Keratinocyte (primary cell): ENCODE measurements around the gene TMUB1. TPM values are rescaled to one million over a fixed set of nuclear protein-coding genes. Genes with fewer than 3 reads are reported as not detected.

Experiments used
- DNase-seq: peaks from one replicate; pipeline ENCODE4 v3.0.0-alpha.2; 2011; ENCODE audit warnings: low read depth, missing footprints, low spot score
- FAIRE-seq: peaks from 2 replicates; lab custom pipeline; 2011; peaks lifted over from hg19 to GRCh38; lab: Jason Lieb, UNC
- H2AFZ ChIP-seq: 2 replicates; pipeline ENCODE4 v1.6.0; 2012; ENCODE audit warnings: low read length, control low read depth, inconsistent platforms; ENCODE audit not compliant: control insufficient read depth
- H3K27ac ChIP-seq: 2 replicates; pipeline ENCODE4 v1.5.1; 2011; ENCODE audit warnings: low read length; ENCODE audit not compliant: control insufficient read depth, insufficient read depth
- H3K27me3 ChIP-seq: 3 replicates; pipeline ENCODE4 v1.6.0; 2011; ENCODE audit warnings: low read length; ENCODE audit not compliant: control insufficient read depth, insufficient read depth; ENCODE audit errors: extremely low read depth
- H3K36me3 ChIP-seq, 2 experiments: 2 replicates in 1 of 2; 3 replicates in 1 of 2; pipeline ENCODE4 v1.5.1; 2011; ENCODE audit warnings: low read length in 2 of 2, mild to moderate bottlenecking in 1 of 2; ENCODE audit not compliant: control insufficient read depth in 2 of 2, insufficient read depth in 2 of 2; ENCODE audit errors: extremely low read depth in 1 of 2
- H3K4me1 ChIP-seq: 3 replicates; pipeline ENCODE4 v1.5.1; 2011; ENCODE audit warnings: low read length; ENCODE audit not compliant: control insufficient read depth, insufficient read depth; ENCODE audit errors: extremely low read depth
- H3K4me2 ChIP-seq: 3 replicates; pipeline ENCODE4 v1.6.0; 2011; ENCODE audit warnings: low read depth, low read length; ENCODE audit not compliant: control insufficient read depth, insufficient read depth; ENCODE audit errors: extremely low read depth
- H3K4me3 ChIP-seq, 3 experiments: fragments of 200-600 bp in 1 of 3; sonication (generic) in 1 of 3; 2 replicates in 2 of 3; 3 replicates in 1 of 3; pipeline ENCODE4 v1.5.1; 2011 to 2016; ENCODE audit warnings: low read length in 3 of 3, mild to moderate bottlenecking in 3 of 3, control low read depth in 2 of 3, inconsistent platforms in 1 of 3, low read depth in 1 of 3, mixed read lengths in 1 of 3, mixed run types in 1 of 3, moderate library complexity in 1 of 3; ENCODE audit not compliant: control insufficient read depth in 2 of 3, insufficient read depth in 2 of 3; ENCODE audit errors: extremely low read depth in 1 of 3
- H3K79me2 ChIP-seq: 2 replicates; pipeline ENCODE4 v1.6.0; 2012; ENCODE audit warnings: low read length; ENCODE audit not compliant: control insufficient read depth, insufficient read depth
- H3K9ac ChIP-seq: 3 replicates; pipeline ENCODE4 v1.6.0; 2011; ENCODE audit warnings: low read length; ENCODE audit not compliant: control insufficient read depth, insufficient read depth; ENCODE audit errors: extremely low read depth
- H3K9me1 ChIP-seq: 3 replicates; pipeline ENCODE4 v1.6.0; 2011; ENCODE audit warnings: low read length; ENCODE audit not compliant: control insufficient read depth, insufficient read depth; ENCODE audit errors: extremely low read depth
- H3K9me3 ChIP-seq: 2 replicates; pipeline ENCODE4 v1.5.1; 2012; ENCODE audit warnings: low read depth, low read length; ENCODE audit not compliant: control insufficient read depth
- H4K20me1 ChIP-seq: 3 replicates; pipeline ENCODE4 v1.6.0; 2011; ENCODE audit warnings: low read length; ENCODE audit not compliant: control insufficient read depth, insufficient read depth; ENCODE audit errors: extremely low read depth
- CTCF ChIP-seq, 3 experiments: IDR thresholded peaks in 1 of 3; conservative IDR thresholded peaks in 1 of 3; optimal IDR thresholded peaks in 1 of 3; 2 replicates in 2 of 3; 3 replicates in 1 of 3; pipeline versions ENCODE3 to v1.5.1; 2011; ENCODE audit warnings: low read length in 3 of 3, mild to moderate bottlenecking in 3 of 3, moderate library complexity in 2 of 3, control low read depth in 1 of 3, inconsistent platforms in 1 of 3; ENCODE audit not compliant: insufficient read depth in 2 of 3; ENCODE audit errors: extremely low read depth in 1 of 3
- EZH2 ChIP-seq: IDR thresholded peaks from one replicate; pipeline ENCODE4 v1.6.1; 2012; ENCODE audit warnings: inconsistent platforms, mild to moderate bottlenecking, low read length, moderate library complexity
- dilution Hi-C: fragments of 300-500 bp; cut with MboI; formaldehyde crosslinking; loops from one replicate; pipeline ENCODE4 v1.7.0; 2020; ENCODE audit warnings: low sequenced_read_pairs; ENCODE audit not compliant: extremely low pct_ligation_motif_present
- polyA plus RNA-seq, 5 experiments: library from polyadenylated mRNA; depleted of rRNA in 3 of 5; stranded (reverse) in 3 of 5; stranded (forward) in 1 of 5; unstranded in 1 of 5; fragments of >200 nt; gene quantifications; 1 replicate in 1 of 5; 2 replicates in 3 of 5; 3 replicates in 1 of 5; pipeline versions ENCODE4 v1.2.1 to v1.2.3, GENCODE V29; 2011 to 2012; ENCODE audit warnings: missing spikeins in 2 of 5, low read depth in 1 of 5, low replicate concordance in 1 of 5

Gene TMUB1
- polyA plus RNA-seq, 1 donor (not counting 4 experiments of a cell fraction or from before 2014, with no cell fraction given) = 12.2 TPM

GRCh38 chr7:151129117-151129959 is 46.0 kb upstream of the TMUB1 start:
- FAIRE-seq = no peak
- H3K9ac ChIP-seq = no peak overlapping the region

GRCh38 chr7:151128716-151129115 is 45.4 kb upstream of the TMUB1 start:
- Histone ChIP-seq H3K4me2 (no peak overlapping the region), H3K36me3 (peaks cover 37 to 57% of the 10 kb centered on the region in 2 experiments), H3K4me3 (no peak overlapping the region), H4K20me1 (peaks cover 28% of the 10 kb centered on the region), H3K9ac (no peak overlapping the region), H3K4me1 (peaks cover 18% of the 10 kb centered on the region), H3K9me3 (no peaks in the 10 kb centered on the region), H3K79me2 (peaks cover 23% of the 10 kb centered on the region), H2AFZ (no peak overlapping the region), H3K9me1 (peaks cover 2% of the 10 kb centered on the region), H3K27ac (no peak overlapping the region), H3K27me3 (no peaks in the 10 kb centered on the region)
- dilution Hi-C loops = no loop called here
- TF ChIP-seq CTCF (optimal IDR thresholded peaks at IDR 0.05 in 1 of 3, IDR thresholded peaks at IDR 0.05 in 1 of 3, conservative IDR thresholded peaks at IDR 0.05 in 1 of 3; ENCODE audit: extremely low read depth in 1 of 3, insufficient read depth in 2 of 3, low read length in 3 of 3) (no peak), EZH2 (no peak)
- DNase-seq = no peak
- no peak for FAIRE-seq

More at GRCh38 chr7:151129117-151129959, 46.0 kb upstream of the TMUB1 start:
- H2AFZ ChIP-seq = no peak overlapping the region
- no peak for TF ChIP-seq EZH2
- no peak for TF ChIP-seq CTCF (optimal IDR thresholded peaks at IDR 0.05 in 1 of 3, IDR thresholded peaks at IDR 0.05 in 1 of 3, conservative IDR thresholded peaks at IDR 0.05 in 1 of 3; ENCODE audit: extremely low read depth in 1 of 3, insufficient read depth in 2 of 3, low read length in 3 of 3)
- peaks cover 14% of the 10 kb centered on the region for H3K4me1 ChIP-seq
- peaks cover 20% of the 10 kb centered on the region for H3K79me2 ChIP-seq
- H4K20me1 ChIP-seq = peaks cover 24% of the 10 kb centered on the region
- H3K4me3 ChIP-seq = no peak overlapping the region
- peaks cover 38 to 56% of the 10 kb centered on the region in 2 experiments for H3K36me3 ChIP-seq
- H3K9me1 ChIP-seq = peaks cover 2% of the 10 kb centered on the region
- DNase-seq = no peak
- H3K4me2 ChIP-seq = no peak overlapping the region
- H3K27me3 ChIP-seq = no peaks in the 10 kb centered on the region
- dilution Hi-C loops = no loop called here
- H3K27ac ChIP-seq = no peak overlapping the region
- no peaks in the 10 kb centered on the region for H3K9me3 ChIP-seq
